HG03521 (cell line): ENCODE results near the gene TMEM43.
"Not testable (repeated sequence)": the region's sequence is repeated elsewhere in the genome, so short reads cannot be mapped to it uniquely, and the experiment has no call there.

Experiments
- ATAC-seq: cut with Tn5 transposase; IDR thresholded peaks from one replicate; pipeline ENCODE4 v1.9.1; 2021; ENCODE audit warnings: mild to moderate bottlenecking, moderate library complexity; ENCODE audit not compliant: unreplicated experiment

Gene TMEM43

DNA sequence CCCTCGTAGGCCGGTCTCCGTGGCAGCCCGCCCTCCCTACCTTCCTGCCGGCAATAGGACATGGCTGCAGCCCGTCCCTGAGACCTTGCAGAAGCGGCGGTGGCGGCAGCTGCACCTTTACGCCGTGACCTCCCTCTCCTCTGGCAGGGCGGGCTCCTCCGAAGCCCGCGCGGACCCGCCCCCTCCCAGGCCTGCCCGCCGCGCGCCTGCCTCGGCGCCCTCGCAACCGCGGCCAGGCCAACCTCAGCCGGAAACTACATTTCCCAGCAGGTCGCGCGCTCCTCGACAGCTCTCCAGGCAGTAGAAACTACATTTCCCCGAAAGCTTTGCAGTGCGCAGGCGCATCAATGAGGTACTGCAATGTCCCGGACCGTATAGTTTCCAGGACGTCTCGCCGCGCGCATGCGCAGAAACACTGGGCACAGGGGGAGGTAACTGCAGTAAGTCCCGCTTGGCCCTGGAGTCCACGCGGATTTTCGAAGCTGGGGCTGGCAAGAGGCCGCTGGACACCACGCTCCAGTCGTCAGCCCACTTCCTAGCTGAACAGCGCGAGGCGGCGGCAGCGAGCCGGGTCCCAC is at the start of gene TMEM43, which contains the start of gene CHCHD4:
Gene TMEM43, plus strand, starts transcription at position 438 of the 578 bp plus-strand sequence. CDS start 142 bp downstream, outside the sequence.
Gene CHCHD4, minus strand, starts transcription at position 256 of the 578 bp plus-strand sequence. Its CDS starts 194 bp downstream, at position 62.
- peak; percentile 81 for ATAC-seq

- not testable (repeated sequence) for ATAC-seq
Observed at GRCh38 chr3:14075233-14075632, 49.6 kb upstream of the TMEM43 start.

DNA sequence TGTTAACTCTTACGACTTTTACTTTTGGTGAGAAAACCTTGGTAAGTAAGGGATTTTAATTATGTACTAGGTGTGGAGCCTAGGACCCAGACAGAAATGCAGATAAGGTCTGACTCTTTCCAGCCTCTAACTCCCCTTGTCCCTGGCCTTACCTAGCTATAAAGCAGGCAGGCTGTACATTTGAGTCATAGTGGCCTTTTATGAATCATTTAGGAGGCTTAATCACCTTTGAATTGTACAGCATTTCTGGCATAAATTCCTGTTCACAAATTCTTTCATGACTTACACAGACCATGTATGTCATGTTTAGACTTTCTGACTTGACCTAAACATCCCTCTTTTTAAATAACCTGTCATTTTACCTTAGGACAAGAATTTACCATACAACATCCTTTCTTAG is 47.5 kb upstream of the TMEM43 start:
- no peak for ATAC-seq

GRCh38 chr3:14082108-14082657 is 42.7 kb upstream of the TMEM43 start:
- ATAC-seq = no peak

GRCh38 chr3:14087461-14087860 is 37.4 kb upstream of the TMEM43 start:
- not testable (repeated sequence) for ATAC-seq

DNA sequence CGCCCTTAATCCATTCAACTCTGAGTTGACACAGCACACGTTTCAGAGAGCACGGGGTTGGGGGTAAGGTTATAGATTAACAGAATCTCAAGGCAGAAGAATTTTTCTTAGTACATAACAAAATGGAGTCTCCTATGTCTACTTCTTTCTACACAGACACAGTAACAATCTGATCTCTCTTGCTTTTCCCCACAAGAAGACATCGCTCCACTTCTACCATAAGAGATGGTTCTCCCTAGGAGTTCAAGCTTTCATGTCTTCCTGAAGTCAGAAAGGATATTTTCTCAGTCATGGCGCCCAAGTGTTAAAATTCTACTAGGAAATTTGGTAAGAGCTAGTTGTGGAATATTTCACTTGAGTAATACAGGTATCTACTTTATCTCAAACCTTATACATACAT is 32.9 kb upstream of the TMEM43 start:
- ATAC-seq = not testable (repeated sequence)

- ATAC-seq = no peak
Observed at GRCh38 chr3:14092464-14092863, 32.4 kb upstream of the TMEM43 start.

DNA sequence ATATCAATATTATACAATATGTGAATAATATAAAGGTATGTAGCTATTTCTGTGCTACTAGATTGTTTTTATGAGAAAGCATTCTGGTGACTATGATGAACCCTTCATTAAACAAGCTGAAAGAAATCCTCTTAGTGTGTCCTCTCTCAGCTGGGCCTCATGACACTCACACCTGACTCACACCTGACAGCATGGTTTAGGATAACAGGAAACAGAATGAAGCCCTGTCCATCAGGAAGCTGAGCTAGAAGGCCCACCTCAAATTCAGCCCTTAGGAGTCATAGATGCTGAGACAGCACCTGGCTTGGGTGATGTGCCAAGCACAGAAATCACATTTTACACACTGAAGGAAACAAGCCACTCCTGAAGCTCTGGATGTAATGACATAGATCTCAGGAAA is 31.0 kb upstream of the TMEM43 start:
- ATAC-seq = no peak

DNA sequence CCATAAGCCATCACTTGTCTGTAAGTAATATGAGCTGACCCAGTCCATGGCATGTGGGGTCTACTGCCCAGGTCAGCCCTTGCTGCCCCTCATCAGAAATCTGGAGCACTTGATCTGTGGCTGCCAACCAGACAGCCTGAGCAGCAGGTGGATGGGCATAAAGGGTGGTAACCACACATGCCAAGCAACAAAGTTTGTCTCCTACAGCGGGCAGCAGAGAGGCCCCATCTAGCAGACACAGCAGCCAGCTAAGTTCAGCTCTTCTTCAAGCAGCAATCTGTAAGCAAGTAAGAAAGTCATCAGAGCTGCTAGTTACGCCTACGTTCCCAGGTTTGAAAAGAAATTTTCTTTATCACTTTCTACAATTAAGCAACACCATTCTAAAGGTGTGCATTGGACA is 28.1 kb upstream of the TMEM43 start:
- no peak for ATAC-seq

- ATAC-seq = no peak
Observed at GRCh38 chr3:14097616-14098391, 27.0 kb upstream of the TMEM43 start.

GRCh38 chr3:14109821-14110220 is 15.0 kb upstream of the TMEM43 start:
- not testable (repeated sequence) for ATAC-seq

- ATAC-seq = no peak
Observed at GRCh38 chr3:14110699-14111098, 14.2 kb upstream of the TMEM43 start.

- ATAC-seq = no peak
Observed at GRCh38 chr3:14113965-14114635, 10.8 kb upstream of the TMEM43 start.

- no peak for ATAC-seq
Observed at GRCh38 chr3:14117468-14118399, 7.1 kb upstream of the TMEM43 start.

DNA sequence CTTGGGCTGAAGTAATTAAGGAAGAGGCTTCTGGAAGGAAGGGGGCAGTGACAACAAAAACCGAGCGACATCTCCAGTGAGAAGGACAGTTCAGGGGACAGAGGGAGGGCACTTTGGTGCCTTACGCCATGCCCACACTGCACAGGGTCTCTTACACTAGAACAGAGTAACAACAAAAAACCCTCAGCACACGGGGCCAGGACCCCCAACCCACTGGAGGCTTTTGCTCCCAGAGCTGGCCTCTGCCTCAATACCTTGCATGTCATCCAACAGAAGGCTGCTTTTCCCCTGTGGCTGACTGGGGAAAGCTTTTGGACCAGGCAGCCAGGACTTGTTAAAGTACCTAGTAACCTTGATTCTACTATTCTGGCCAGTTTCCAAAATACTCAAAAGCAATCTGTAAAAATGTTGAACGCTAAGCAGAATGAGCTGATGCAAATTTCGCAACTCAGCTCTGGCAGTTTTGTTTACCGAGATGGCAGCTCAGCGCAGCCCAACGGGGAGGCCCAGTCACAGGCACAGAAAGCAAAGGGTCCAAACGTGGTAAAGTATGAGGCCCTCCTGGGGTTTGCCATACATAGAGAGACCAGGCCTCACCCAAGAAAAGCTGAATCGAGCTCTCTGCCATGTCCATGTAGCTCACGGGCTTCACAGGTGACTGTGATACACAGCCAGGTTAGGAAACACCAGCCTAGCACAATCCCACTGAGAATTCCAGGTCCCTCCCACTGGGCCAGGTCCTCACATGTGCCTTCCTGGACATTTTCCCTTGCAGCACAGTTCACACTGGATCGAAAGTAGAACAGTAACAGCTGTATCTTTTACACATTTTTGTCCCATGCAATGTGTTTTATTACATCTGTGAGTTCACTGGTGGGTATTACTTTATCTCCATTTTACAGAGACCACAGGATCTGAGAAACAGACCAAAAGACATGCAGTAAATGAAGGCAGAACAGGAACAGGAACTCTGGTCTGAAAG is 6.2 kb upstream of the TMEM43 start:
- ATAC-seq = no peak

- ATAC-seq = no peak
Observed at GRCh38 chr3:14119651-14120050, 5.2 kb upstream of the TMEM43 start.

- no peak for ATAC-seq
Observed at GRCh38 chr3:14120111-14120920, 4.5 kb upstream of the TMEM43 start.

GRCh38 chr3:14120921-14121448 is 3.9 kb upstream of the TMEM43 start:
- not testable (repeated sequence) for ATAC-seq
